Measurements from ENCODE around the gene PTMS. TPM values are rescaled to one million over a fixed set of nuclear protein-coding genes. Genes with fewer than 3 reads are reported as not detected.

PTMS gene
- total and polyA plus RNA-seq, 2 donors (not counting 3 experiments of a cell fraction or from before 2014, with no cell fraction given), result 555 to 661 TPM

DNA sequence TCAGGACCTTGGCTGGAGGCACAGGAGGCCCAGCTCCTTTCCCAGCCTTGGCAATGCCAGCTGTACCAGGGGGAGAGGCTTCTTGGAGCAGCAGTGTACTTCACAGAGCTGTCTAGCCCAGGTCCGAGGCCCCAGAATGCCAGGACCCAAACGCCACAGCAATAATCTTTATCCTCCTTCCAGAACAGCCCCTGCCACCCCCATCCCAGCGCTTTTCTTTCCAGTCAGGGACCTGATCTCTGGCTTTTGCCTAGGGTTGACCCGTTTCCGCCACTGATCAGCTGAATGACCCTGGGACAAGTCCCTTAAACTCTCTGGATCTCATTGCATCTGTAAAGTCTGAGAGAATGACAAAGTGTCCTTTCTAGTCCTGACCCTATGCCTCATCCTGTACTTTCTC is 11.2 kb downstream of the PTMS start:
- Histone ChIP-seq H3K79me2 (ENCODE audit: control insufficient read depth, insufficient read depth, low read length) (no peaks in the 10 kb centered on the region), H3K4me2 (ENCODE audit: insufficient read depth, low read length) (no peak overlapping the region), H3K4me1 (ENCODE audit: control insufficient read depth, extremely low read depth, insufficient read depth, low read length) (peaks cover 5% of the 10 kb centered on the region), H3K27ac (ENCODE audit: insufficient read depth, low read depth, low read length) (no peak overlapping the region), H3K36me3 (ENCODE audit: control insufficient read depth in 2 of 2, extremely low read depth in 1 of 2, insufficient read depth in 2 of 2, low read length in 2 of 2) (peaks cover 0 to 7% of the 10 kb centered on the region in 2 experiments), H2AFZ (ENCODE audit: low read depth, low read length) (no peak overlapping the region), H3K9ac (replicated peaks; ENCODE audit: extremely low read depth, insufficient read depth, low read length) (no peak overlapping the region), H3K4me3 (replicated peaks in 1 of 3; ENCODE audit: insufficient read depth in 1 of 3, low read depth in 1 of 3, low read length in 3 of 3) (no peak overlapping the region), H3K9me1 (replicated peaks; ENCODE audit: control insufficient read depth, extremely low read depth, insufficient read depth, low read length) (no peaks in the 10 kb centered on the region), H4K20me1 (replicated peaks; ENCODE audit: control insufficient read depth, extremely low read depth, insufficient read depth, low read length) (no peaks in the 10 kb centered on the region), H3K27me3 (ENCODE audit: control insufficient read depth in 2 of 2, insufficient read depth in 2 of 2, low read length in 2 of 2) (no peaks in the 10 kb centered on the region), H3K9me3 (replicated peaks; ENCODE audit: control insufficient read depth, insufficient read depth, low read length) (no peaks in the 10 kb centered on the region)
- POLR2A ChIA-PET, result interaction anchor here (2.3 kb wide), 1 partner anchor 11 kb away, joined by 16 read pairs; the partner anchor contains the start of gene PTMS
- BruUV-seq (replicated peaks), result no TSS peak
- dilution Hi-C loops (cut with MboI; ENCODE audit: extremely low pct_ligation_motif_present, low sequenced_read_pairs), result no loop called here
- TF ChIP-seq EZH2 (IDR thresholded peaks at IDR 0.05; ENCODE audit: borderline replicate concordance, low read depth, low read length, severe bottlenecking), result no peak
- no peak for TF ChIP-seq JUN (IDR thresholded peaks at IDR 0.05; ENCODE audit: borderline replicate concordance, insufficient read depth, insufficient read length, low read depth)
- no peak for TF ChIP-seq POLR2A (IDR thresholded peaks at IDR 0.05; ENCODE audit: low read depth, low read length)
- TF ChIP-seq GATA2 (IDR thresholded peaks at IDR 0.05; ENCODE audit: insufficient read depth, insufficient read length, low read depth, low read length), result no peak
- no peak for TF ChIP-seq POLR2AphosphoS5 (IDR thresholded peaks at IDR 0.05; ENCODE audit: insufficient read depth, low read depth, low read length)
- TF ChIP-seq, protein P1, sequence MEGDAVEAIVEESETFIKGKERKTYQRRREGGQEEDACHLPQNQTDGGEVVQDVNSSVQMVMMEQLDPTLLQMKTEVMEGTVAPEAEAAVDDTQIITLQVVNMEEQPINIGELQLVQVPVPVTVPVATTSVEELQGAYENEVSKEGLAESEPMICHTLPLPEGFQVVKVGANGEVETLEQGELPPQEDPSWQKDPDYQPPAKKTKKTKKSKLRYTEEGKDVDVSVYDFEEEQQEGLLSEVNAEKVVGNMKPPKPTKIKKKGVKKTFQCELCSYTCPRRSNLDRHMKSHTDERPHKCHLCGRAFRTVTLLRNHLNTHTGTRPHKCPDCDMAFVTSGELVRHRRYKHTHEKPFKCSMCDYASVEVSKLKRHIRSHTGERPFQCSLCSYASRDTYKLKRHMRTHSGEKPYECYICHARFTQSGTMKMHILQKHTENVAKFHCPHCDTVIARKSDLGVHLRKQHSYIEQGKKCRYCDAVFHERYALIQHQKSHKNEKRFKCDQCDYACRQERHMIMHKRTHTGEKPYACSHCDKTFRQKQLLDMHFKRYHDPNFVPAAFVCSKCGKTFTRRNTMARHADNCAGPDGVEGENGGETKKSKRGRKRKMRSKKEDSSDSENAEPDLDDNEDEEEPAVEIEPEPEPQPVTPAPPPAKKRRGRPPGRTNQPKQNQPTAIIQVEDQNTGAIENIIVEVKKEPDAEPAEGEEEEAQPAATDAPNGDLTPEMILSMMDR (IDR thresholded peaks at IDR 0.05; ENCODE audit: extremely low read depth in 1 of 2, insufficient read depth in 1 of 2, low read depth in 1 of 2, low read length in 2 of 2), result no peak
- TF ChIP-seq, protein P2, sequence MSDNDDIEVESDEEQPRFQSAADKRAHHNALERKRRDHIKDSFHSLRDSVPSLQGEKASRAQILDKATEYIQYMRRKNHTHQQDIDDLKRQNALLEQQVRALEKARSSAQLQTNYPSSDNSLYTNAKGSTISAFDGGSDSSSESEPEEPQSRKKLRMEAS (IDR thresholded peaks at IDR 0.05; ENCODE audit: insufficient read depth, insufficient read length), result no peak
- TF ChIP-seq MYC (IDR thresholded peaks at IDR 0.05; ENCODE audit: low read depth, low read length), result no peak
- TF ChIP-seq FOS (IDR thresholded peaks at IDR 0.05; ENCODE audit: borderline replicate concordance, insufficient read depth, low read length), result no peak
- DNase-seq (ENCODE audit: low read depth, low spot score), result no peak
- intact Hi-C loops (cut with micrococcal nuclease), result loop anchor here (5.0 kb wide), 1 partner anchor 90 kb away; the partner anchor contains the start of gene ZNF384
- CTCF ChIA-PET, result interaction anchor here (7.7 to 9.5 kb wide), 2 partner anchors 10 to 24 kb away, joined by 70 to 107 read pairs; partner anchors contain the start of genes MLF2 and PTMS
- FAIRE-seq, result no peak
